Uterus (tissue), 2 donors: ENCODE measurements around the gene E2F4.

Experiments used
- CTCF ChIP-seq, 4 experiments: fragments of 200-600 bp in 2 of 4; fragments of 450-650 bp in 2 of 4; sonication (generic) in 2 of 4; IDR thresholded peaks; one replicate each; pipeline ENCODE4 v1.5.1; 2016 to 2019; ENCODE audit warnings: antibody characterized with exemption in 4 of 4, mild to moderate bottlenecking in 2 of 4, moderate library complexity in 1 of 4
- POLR2A ChIP-seq, 2 donors: fragments of 450-650 bp; IDR thresholded peaks; one replicate each; pipeline ENCODE4 v1.6.1; 2016; ENCODE audit warnings: antibody characterized with exemption in 2 of 2, mild to moderate bottlenecking in 1 of 2, moderate library complexity in 1 of 2

- no peak for TF ChIP-seq POLR2A (IDR thresholded peaks at IDR 0.05)
- TF ChIP-seq CTCF (IDR thresholded peaks at IDR 0.05), result no peak
These were observed 33.0 kb upstream of the E2F4 start for GRCh38 chr16:67158637-67159600.
